ENCODE measurements around the gene AP1G2. TPM values are rescaled to one million over a fixed set of nuclear protein-coding genes. Genes with fewer than 3 reads are reported as not detected.

Gene AP1G2
- total RNA-seq, 1 donor from 2014 or later, result 65.4 TPM

- peaks cover 29% of the 10 kb centered on the region for H3K4me1 ChIP-seq
- peaks cover 3% of the 10 kb centered on the region for H4K20me1 ChIP-seq (ENCODE audit: low read depth)
- H3K4me1 Mint-ChIP-seq, result peaks cover 50% of the 10 kb centered on the region
- DNase-seq (ENCODE audit: low spot score), result peak; percentile 69
- no peaks in the 10 kb centered on the region for H3K36me3 Mint-ChIP-seq
- H2AFZ ChIP-seq (replicated peaks), result no peak overlapping the region
- H3K27me3 ChIP-seq, result peaks cover 4% of the 10 kb centered on the region
- H3K4me3 ChIP-seq, result no peak overlapping the region
- peak overlapping the region; percentile 14 for H3K4me3 Mint-ChIP-seq
- peaks cover 12% of the 10 kb centered on the region for H3K27me3 Mint-ChIP-seq (ENCODE audit: insufficient read depth, low read depth)
- no peak overlapping the region for H3K9ac ChIP-seq
- H3K79me2 ChIP-seq (ENCODE audit: low read depth), result peaks cover 10% of the 10 kb centered on the region
- H3F3A ChIP-seq (ENCODE audit: low read depth), result peaks cover 27% of the 10 kb centered on the region
- H3K9me3 ChIP-seq (ENCODE audit: low read depth), result no peaks in the 10 kb centered on the region
- H3K4me2 ChIP-seq, result peak overlapping the region; percentile 86
- no peaks in the 10 kb centered on the region for H3K9me3 Mint-ChIP-seq
- H3K27ac ChIP-seq, result no peak overlapping the region
- no peaks in the 10 kb centered on the region for H3K36me3 ChIP-seq
- no peak for TF ChIP-seq EZH2 (IDR thresholded peaks at IDR 0.05)
- TF ChIP-seq EZH2phosphoT487 (IDR thresholded peaks at IDR 0.05), result no peak
- TF ChIP-seq CTCF (IDR thresholded peaks at IDR 0.05), result no peak
- no peak overlapping the region for H3K27ac Mint-ChIP-seq
These were observed 2.0 kb upstream of the AP1G2 start for GRCh38 chr14:23569443-23570151.

- Histone ChIP-seq H3K9ac (no peak overlapping the region), H3F3A (ENCODE audit: low read depth) (peaks cover 27% of the 10 kb centered on the region), H3K4me3 (no peak overlapping the region), H3K79me2 (ENCODE audit: low read depth) (peaks cover 10% of the 10 kb centered on the region), H3K36me3 (no peaks in the 10 kb centered on the region), H4K20me1 (ENCODE audit: low read depth) (peaks cover 3% of the 10 kb centered on the region), H3K4me2 (peak overlapping the region; percentile 86), H2AFZ (replicated peaks) (no peak overlapping the region), H3K27me3 (no peaks in the 10 kb centered on the region), H3K4me1 (peaks cover 29% of the 10 kb centered on the region), H3K27ac (no peak overlapping the region), H3K9me3 (ENCODE audit: low read depth) (no peaks in the 10 kb centered on the region)
- Mint-ChIP-seq H3K36me3 (no peaks in the 10 kb centered on the region), H3K27me3 (ENCODE audit: insufficient read depth, low read depth) (peaks cover 12% of the 10 kb centered on the region), H3K27ac (peak overlapping the region; percentile 20), H3K4me1 (peaks cover 49% of the 10 kb centered on the region), H3K9me3 (no peaks in the 10 kb centered on the region), H3K4me3 (peak overlapping the region; percentile 90)
- peak; percentile 65 for DNase-seq (ENCODE audit: low spot score)
- TF ChIP-seq CTCF (IDR thresholded peaks at IDR 0.05), result peak; percentile 68
- TF ChIP-seq EZH2 (IDR thresholded peaks at IDR 0.05), result no peak
These were observed 1.2 kb upstream of the AP1G2 start for GRCh38 chr14:23568600-23569331.

- Mint-ChIP-seq H3K4me1 (peaks cover 42% of the 10 kb centered on the region), H3K4me3 (peak overlapping the region; percentile 90), H3K27me3 (ENCODE audit: insufficient read depth, low read depth) (peaks cover 12% of the 10 kb centered on the region), H3K36me3 (no peaks in the 10 kb centered on the region), H3K9me3 (no peaks in the 10 kb centered on the region), H3K27ac (no peak overlapping the region)
- peaks cover 29% of the 10 kb centered on the region for H3F3A ChIP-seq (ENCODE audit: low read depth)
- DNase-seq (ENCODE audit: low spot score), result no peak
- peak overlapping the region; percentile 73 for H3K4me3 ChIP-seq
- H3K9ac ChIP-seq, result no peak overlapping the region
- TF ChIP-seq CTCF (IDR thresholded peaks at IDR 0.05) (no peak), EZH2 (IDR thresholded peaks at IDR 0.05) (no peak), EZH2phosphoT487 (IDR thresholded peaks at IDR 0.05) (no peak)
- peaks cover 3% of the 10 kb centered on the region for H4K20me1 ChIP-seq (ENCODE audit: low read depth)
- no peaks in the 10 kb centered on the region for H3K27me3 ChIP-seq
- H2AFZ ChIP-seq (replicated peaks), result no peak overlapping the region
- H3K4me2 ChIP-seq, result peak overlapping the region; percentile 86
- no peaks in the 10 kb centered on the region for H3K9me3 ChIP-seq (ENCODE audit: low read depth)
- H3K4me1 ChIP-seq, result peaks cover 29% of the 10 kb centered on the region
- H3K36me3 ChIP-seq, result no peaks in the 10 kb centered on the region
- peaks cover 10% of the 10 kb centered on the region for H3K79me2 ChIP-seq (ENCODE audit: low read depth)
- H3K27ac ChIP-seq, result no peak overlapping the region
These were observed 519 bp upstream of the AP1G2 start for GRCh38 chr14:23568021-23568599.
